Stimulated activated CD4-positive, alpha-beta T cell treated with anti-CD3 and anti-CD28 coated beads, Interleukin-12 subunit alpha, Interleukin-12 subunit beta, amount 100 ng/mL, for 48 hours (primary cell): ENCODE results near the gene TFEB.

Source experiments
- DNase-seq, 3 donors: peaks; one replicate each; pipeline ENCODE4 v3.0.0-alpha.2; 2020; ENCODE audit warnings: low read depth in 2 of 3, low spot score in 1 of 3

Gene TFEB

GRCh38 chr6:41707565-41708200 lies 27.7 kb downstream of the TFEB start:
- peak in 1 of 3 donors; percentile 24 for DNase-seq

GRCh38 chr6:41706876-41707564 lies 28.4 kb downstream of the TFEB start:
- DNase-seq, result peak in 1 of 3 donors; percentile 13

- DNase-seq, result peak; percentile 61 to 69 (median 67)
These were observed 29.2 kb downstream of the TFEB start for GRCh38 chr6:41705996-41706835.

- DNase-seq, result no peak
These were observed 30.0 kb downstream of the TFEB start for GRCh38 chr6:41705311-41705995.

GRCh38 chr6:41704656-41705310 lies 30.6 kb downstream of the TFEB start:
- no peak for DNase-seq

GRCh38 chr6:41704028-41704427 lies 31.4 kb downstream of the TFEB start:
- no peak for DNase-seq

GRCh38 chr6:41702771-41703494 lies 32.5 kb downstream of the TFEB start:
- no peak for DNase-seq

DNA sequence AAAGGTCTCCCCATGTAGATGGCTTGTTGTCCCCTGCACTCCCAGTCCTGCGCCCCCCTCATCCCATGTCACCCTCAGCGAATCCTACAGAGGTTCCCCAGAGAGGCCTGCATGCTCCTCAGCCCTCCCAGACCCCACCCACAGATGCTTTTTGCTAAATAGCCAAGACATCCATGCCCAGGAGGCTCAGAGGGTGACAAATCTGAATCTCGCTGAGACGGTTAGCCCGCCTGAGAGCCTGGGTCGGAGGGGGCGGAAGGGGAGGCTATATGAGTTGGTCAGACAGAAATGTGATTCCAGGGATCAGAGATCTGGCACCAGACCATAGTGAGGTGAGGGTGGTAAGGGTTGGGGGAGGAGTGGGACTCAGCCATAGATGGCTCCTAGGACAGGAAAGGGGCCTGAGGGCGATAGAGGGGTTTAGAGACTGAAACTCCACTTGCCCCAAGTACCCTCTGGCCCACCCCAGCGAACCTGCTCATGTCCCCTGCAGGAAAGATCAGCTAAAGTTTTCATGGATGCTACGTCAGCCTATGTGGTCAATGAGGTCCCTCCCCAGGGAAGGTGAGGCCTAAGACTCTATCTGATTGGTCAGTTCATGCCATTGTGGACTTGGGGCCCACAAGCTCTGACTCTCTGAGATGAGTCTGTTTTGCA lies 33.2 kb downstream of the TFEB start:
- DNase-seq, result no peak

GRCh38 chr6:41700463-41701347 lies 34.7 kb downstream of the TFEB start:
- no peak for DNase-seq

DNA sequence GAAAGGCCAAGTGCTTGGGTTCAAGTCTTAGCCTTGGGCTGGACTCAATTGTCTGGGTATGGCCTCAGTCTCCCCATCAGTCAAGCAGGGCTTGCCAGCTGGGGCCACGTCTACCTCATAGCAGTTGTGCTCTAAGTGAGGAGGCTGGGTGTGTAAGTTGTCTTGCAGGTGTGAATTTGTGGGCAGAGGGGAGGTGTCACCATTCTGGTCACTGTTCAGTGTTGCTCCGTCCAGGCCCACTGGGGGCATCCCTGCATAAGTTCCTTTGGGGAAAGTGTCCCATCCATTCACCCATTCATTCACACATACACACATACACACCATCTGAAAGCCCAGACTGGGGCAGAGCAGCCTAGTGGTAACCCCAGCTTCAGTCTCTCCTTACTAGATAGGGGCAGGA lies 36.3 kb downstream of the TFEB start:
- DNase-seq, result no peak

- no peak for DNase-seq
These were observed 37.3 kb downstream of the TFEB start for GRCh38 chr6:41697861-41698781.

DNA sequence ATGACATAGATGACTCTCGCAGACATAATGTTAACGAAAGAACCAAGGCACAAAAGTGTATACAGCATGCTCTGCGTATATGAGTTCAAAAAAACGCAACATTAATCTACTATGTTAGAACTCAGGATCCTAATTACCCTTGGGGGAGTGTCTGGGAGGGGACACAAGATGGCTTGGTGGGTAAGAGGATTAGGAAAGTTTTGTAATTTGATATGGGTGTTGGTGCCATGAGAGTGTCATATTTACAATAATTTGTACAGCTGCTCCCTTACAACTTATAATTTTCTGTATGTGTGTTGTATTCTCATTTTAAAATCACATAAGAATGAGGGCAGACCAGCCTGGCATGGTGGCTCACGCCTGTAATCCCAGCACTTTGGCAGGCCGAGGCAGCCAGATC lies 38.6 kb downstream of the TFEB start:
- no peak for DNase-seq

DNA sequence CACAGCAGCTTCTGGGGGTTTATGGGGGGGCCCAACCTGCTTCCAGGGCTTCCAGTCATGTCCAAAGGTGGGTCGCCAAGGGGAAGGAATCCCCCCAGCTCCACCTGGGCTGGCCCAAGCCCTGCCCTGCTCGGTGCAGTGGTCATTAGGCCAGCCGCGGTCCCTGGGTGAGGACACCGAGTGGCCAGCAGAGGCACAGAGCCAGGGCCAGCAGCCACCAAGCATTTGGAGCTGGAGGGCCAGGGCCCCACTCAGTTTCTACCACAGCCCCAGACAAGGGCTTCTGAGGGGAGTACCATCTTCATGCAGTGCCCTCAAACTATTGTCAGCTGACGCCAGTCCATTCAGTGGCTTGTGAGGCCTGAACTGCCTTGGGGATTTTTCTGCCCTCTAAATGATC lies 39.6 kb downstream of the TFEB start:
- no peak for DNase-seq

DNA sequence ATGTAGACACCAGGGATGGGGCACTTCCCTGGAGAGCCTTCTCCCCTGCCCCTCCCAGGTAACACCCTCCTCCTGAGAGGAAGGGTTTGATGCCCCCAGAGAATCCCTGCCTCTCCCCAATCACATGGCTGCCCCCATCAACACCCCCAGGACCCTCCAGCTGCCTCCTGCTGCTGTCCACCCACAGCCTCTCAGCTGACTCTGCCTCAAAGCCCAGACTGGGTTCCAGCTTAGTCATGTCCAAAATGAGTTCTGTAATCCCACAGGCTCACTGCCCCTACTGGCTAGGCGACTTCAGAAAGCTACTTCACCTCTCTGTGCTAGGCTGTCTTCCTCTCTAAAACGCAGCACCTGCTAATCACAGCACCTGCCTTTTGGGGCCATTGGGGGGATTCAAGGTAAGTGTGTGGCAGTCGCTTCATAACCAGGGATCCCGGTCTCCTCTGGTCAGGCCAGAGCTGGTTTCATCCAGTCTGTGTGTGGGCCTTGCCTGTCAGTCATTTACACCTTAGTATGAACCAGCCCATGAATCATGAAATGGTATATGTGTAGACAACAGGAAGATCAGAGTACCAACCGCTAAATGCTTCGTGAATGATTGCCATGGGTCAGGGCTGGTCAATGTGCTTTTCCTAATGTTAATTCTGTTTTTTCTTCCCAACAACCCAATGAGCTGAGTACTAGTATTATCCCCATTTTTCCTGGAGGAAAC lies 40.4 kb downstream of the TFEB start:
- DNase-seq, result no peak

- DNase-seq, result no peak
These were observed 41.8 kb downstream of the TFEB start for GRCh38 chr6:41693281-41694240.

DNA sequence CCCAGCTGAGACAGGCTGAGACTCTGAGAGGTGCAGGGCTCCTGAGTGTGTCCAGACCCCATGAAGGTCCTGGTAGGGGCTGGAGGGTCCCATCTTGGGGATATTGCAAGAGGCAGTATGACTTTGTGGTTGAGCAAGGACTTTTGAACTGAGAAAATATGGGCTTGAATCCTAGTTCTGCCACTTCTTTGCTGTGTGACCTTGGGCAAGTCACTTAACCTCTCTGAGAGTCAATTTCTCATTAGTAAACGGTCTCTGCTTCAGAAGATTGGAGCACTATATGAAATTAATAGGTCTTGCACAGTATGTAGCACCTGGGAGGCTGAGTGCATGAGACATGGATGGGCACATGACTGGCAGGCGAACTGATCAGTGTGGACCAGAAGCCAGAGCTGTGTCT lies 42.7 kb downstream of the TFEB start:
- DNase-seq, result no peak
